ENCODE data around the gene TBX18.

TBX18 gene

GRCh38 chr6:84764332-84765049 lies at the start of gene TBX18:
TSS of gene TBX18 (minus strand) at chr6:84764598. CDS start at chr6:84764181, 417 bp downstream.
- peaks cover 25 to 49% of the 10 kb centered on the region in 2 donors for H3K27me3 ChIP-seq (ENCODE audit: control insufficient read depth in 2 of 2, insufficient read depth in 2 of 2, low read length in 2 of 2)
- H3K4me1 ChIP-seq (ENCODE audit: control insufficient read depth in 2 of 2, insufficient read depth in 2 of 2, low read length in 2 of 2) = no peaks in the 10 kb centered on the region
- H3K27ac ChIP-seq (ENCODE audit: low read depth in 2 of 2, low read length in 2 of 2) = no peak within 1 kb of the TSS
- no peak within 1 kb of the TSS for H3K9ac ChIP-seq (ENCODE audit: low read depth in 1 of 2, low read length in 2 of 2)
- no peaks in the 10 kb centered on the region for H3K9me3 ChIP-seq (ENCODE audit: control insufficient read depth in 2 of 2, low read length in 2 of 2)
- H3K4me3 ChIP-seq (ENCODE audit: low read length in 2 of 2) = peak within 1 kb of the TSS; percentile 33 to 55
- H3K36me3 ChIP-seq (ENCODE audit: control insufficient read depth in 2 of 2, insufficient read depth in 2 of 2, low read length in 2 of 2) = no peaks in the 10 kb centered on the region

- no peak overlapping the region for H3K4me3 ChIP-seq (ENCODE audit: low read length in 2 of 2)
Observed at GRCh38 chr6:84811351-84811750, 47.0 kb upstream of the TBX18 start.

DNA sequence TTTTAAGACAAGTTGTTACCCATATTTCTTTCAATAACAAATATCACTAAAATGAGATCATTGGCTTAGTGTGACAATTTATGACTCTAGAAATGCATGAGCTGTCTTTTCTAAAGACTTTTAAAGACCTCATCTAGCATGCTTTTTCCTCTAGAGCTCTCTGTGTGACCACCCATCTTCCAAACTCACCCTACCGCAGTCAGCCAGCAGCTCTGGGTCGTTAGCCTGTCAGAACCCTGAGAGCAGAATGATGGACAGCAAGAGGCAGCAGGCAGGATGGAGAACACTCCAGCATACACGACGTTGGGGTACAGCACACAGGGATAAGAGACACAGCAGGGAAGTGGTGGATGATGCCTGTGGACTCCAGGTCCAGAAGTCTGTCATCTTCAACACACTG lies 45.1 kb upstream of the TBX18 start:
- H3K4me1 ChIP-seq (ENCODE audit: control insufficient read depth in 2 of 2, insufficient read depth in 2 of 2, low read length in 2 of 2) = no peaks in the 10 kb centered on the region
- no peak overlapping the region for H3K27ac ChIP-seq (ENCODE audit: low read depth in 2 of 2, low read length in 2 of 2)
- no peak overlapping the region for H3K9ac ChIP-seq (ENCODE audit: low read depth in 1 of 2, low read length in 2 of 2)
- H3K4me3 ChIP-seq (ENCODE audit: low read length in 2 of 2) = no peak overlapping the region
- no peaks in the 10 kb centered on the region for H3K9me3 ChIP-seq (ENCODE audit: control insufficient read depth in 2 of 2, low read length in 2 of 2)
- H3K36me3 ChIP-seq (ENCODE audit: control insufficient read depth in 2 of 2, insufficient read depth in 2 of 2, low read length in 2 of 2) = no peaks in the 10 kb centered on the region
- no peaks in the 10 kb centered on the region for H3K27me3 ChIP-seq (ENCODE audit: control insufficient read depth in 2 of 2, insufficient read depth in 2 of 2, low read length in 2 of 2)

More at GRCh38 chr6:84811351-84811750, 47.0 kb upstream of the TBX18 start:
- H3K36me3 ChIP-seq (ENCODE audit: control insufficient read depth in 2 of 2, insufficient read depth in 2 of 2, low read length in 2 of 2) = no peaks in the 10 kb centered on the region
- no peaks in the 10 kb centered on the region for H3K4me1 ChIP-seq (ENCODE audit: control insufficient read depth in 2 of 2, insufficient read depth in 2 of 2, low read length in 2 of 2)
- no peaks in the 10 kb centered on the region for H3K9me3 ChIP-seq (ENCODE audit: control insufficient read depth in 2 of 2, low read length in 2 of 2)
- no peak overlapping the region for H3K27ac ChIP-seq (ENCODE audit: low read depth in 2 of 2, low read length in 2 of 2)
- H3K9ac ChIP-seq (ENCODE audit: low read depth in 1 of 2, low read length in 2 of 2) = no peak overlapping the region
- H3K27me3 ChIP-seq (ENCODE audit: control insufficient read depth in 2 of 2, insufficient read depth in 2 of 2, low read length in 2 of 2) = no peaks in the 10 kb centered on the region

GRCh38 chr6:84808491-84809061 lies 44.2 kb upstream of the TBX18 start:
- Histone ChIP-seq H3K36me3 (ENCODE audit: control insufficient read depth in 2 of 2, insufficient read depth in 2 of 2, low read length in 2 of 2) (no peaks in the 10 kb centered on the region), H3K27me3 (ENCODE audit: control insufficient read depth in 2 of 2, insufficient read depth in 2 of 2, low read length in 2 of 2) (no peaks in the 10 kb centered on the region), H3K27ac (ENCODE audit: low read depth in 2 of 2, low read length in 2 of 2) (no peak overlapping the region), H3K4me3 (ENCODE audit: low read length in 2 of 2) (no peak overlapping the region), H3K9me3 (ENCODE audit: control insufficient read depth in 2 of 2, low read length in 2 of 2) (no peaks in the 10 kb centered on the region), H3K9ac (ENCODE audit: low read depth in 1 of 2, low read length in 2 of 2) (no peak overlapping the region), H3K4me1 (ENCODE audit: control insufficient read depth in 2 of 2, insufficient read depth in 2 of 2, low read length in 2 of 2) (no peaks in the 10 kb centered on the region)

DNA sequence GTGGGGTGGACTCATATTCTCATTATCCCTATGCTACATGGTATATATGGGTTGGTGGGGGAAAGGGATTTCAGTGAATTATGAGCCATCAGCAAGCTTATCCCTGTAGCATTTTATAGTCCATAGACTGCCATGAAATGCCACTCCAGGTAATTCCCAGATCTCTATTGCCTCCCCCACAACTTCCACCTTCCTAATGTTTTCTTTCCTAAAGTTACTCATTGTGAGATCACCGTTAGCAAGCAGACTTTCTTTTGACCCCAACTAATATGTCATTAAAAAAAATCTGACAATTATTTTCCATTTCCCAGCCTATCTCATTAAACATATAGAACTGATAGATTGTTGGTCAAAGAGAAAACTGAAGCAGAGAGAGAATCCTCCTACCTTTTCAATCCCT lies 40.7 kb upstream of the TBX18 start:
- Histone ChIP-seq H3K27me3 (ENCODE audit: control insufficient read depth in 2 of 2, insufficient read depth in 2 of 2, low read length in 2 of 2) (no peaks in the 10 kb centered on the region), H3K9ac (ENCODE audit: low read depth in 1 of 2, low read length in 2 of 2) (no peak overlapping the region), H3K36me3 (ENCODE audit: control insufficient read depth in 2 of 2, insufficient read depth in 2 of 2, low read length in 2 of 2) (no peaks in the 10 kb centered on the region), H3K4me3 (ENCODE audit: low read length in 2 of 2) (no peak overlapping the region), H3K9me3 (ENCODE audit: control insufficient read depth in 2 of 2, low read length in 2 of 2) (no peaks in the 10 kb centered on the region), H3K4me1 (ENCODE audit: control insufficient read depth in 2 of 2, insufficient read depth in 2 of 2, low read length in 2 of 2) (no peaks in the 10 kb centered on the region), H3K27ac (ENCODE audit: low read depth in 2 of 2, low read length in 2 of 2) (no peak overlapping the region)

DNA sequence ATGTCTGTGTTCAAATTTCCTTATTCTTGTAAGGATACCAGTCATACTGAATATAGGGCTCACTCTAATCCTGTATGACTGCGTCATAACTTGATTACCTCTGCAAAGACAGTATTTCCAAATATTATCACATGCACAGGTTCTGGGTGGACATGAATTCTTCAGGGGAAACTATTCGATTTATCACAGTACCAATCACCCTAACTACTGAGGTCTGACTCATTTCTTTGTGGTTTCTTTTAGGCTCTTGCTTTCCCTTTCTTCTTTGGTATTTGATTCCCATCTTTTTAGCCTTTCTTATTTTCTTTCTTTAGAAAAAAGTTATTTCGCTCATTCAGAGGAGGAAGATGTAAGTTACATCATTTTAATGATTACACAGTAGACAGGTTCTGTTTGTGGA lies 40.3 kb upstream of the TBX18 start:
- Histone ChIP-seq H3K9me3 (ENCODE audit: control insufficient read depth in 2 of 2, low read length in 2 of 2) (no peaks in the 10 kb centered on the region), H3K4me3 (ENCODE audit: low read length in 2 of 2) (no peak overlapping the region), H3K36me3 (ENCODE audit: control insufficient read depth in 2 of 2, insufficient read depth in 2 of 2, low read length in 2 of 2) (no peaks in the 10 kb centered on the region), H3K9ac (ENCODE audit: low read depth in 1 of 2, low read length in 2 of 2) (no peak overlapping the region), H3K27me3 (ENCODE audit: control insufficient read depth in 2 of 2, insufficient read depth in 2 of 2, low read length in 2 of 2) (no peaks in the 10 kb centered on the region), H3K4me1 (ENCODE audit: control insufficient read depth in 2 of 2, insufficient read depth in 2 of 2, low read length in 2 of 2) (no peaks in the 10 kb centered on the region), H3K27ac (ENCODE audit: low read depth in 2 of 2, low read length in 2 of 2) (no peak overlapping the region)

DNA sequence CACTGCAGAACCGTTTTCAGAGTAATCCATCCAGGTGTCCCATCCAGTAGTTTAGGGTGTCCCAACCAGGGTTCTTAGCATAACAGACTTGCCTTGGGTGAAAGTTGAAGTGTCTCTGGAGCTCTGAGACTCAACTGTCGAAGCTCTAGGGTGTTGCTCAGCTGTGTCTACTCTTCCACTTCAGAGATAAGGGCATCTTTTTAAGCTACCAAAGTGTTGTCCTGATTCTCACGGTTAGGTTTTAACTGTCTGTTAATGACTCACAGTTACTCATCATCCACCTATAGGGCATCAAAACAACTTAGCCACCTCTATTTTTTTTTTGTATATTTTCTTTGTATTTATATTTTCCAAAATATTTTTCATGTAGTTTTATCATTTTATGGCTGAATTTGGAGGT lies 36.9 kb upstream of the TBX18 start:
- Histone ChIP-seq H3K27me3 (ENCODE audit: control insufficient read depth in 2 of 2, insufficient read depth in 2 of 2, low read length in 2 of 2) (no peaks in the 10 kb centered on the region), H3K4me1 (ENCODE audit: control insufficient read depth in 2 of 2, insufficient read depth in 2 of 2, low read length in 2 of 2) (no peaks in the 10 kb centered on the region), H3K9me3 (ENCODE audit: control insufficient read depth in 2 of 2, low read length in 2 of 2) (no peaks in the 10 kb centered on the region), H3K27ac (ENCODE audit: low read depth in 2 of 2, low read length in 2 of 2) (no peak overlapping the region), H3K9ac (ENCODE audit: low read depth in 1 of 2, low read length in 2 of 2) (no peak overlapping the region), H3K36me3 (ENCODE audit: control insufficient read depth in 2 of 2, insufficient read depth in 2 of 2, low read length in 2 of 2) (no peaks in the 10 kb centered on the region), H3K4me3 (ENCODE audit: low read length in 2 of 2) (no peak overlapping the region)

GRCh38 chr6:84798257-84798656 lies 33.9 kb upstream of the TBX18 start:
- H3K36me3 ChIP-seq (ENCODE audit: control insufficient read depth in 2 of 2, insufficient read depth in 2 of 2, low read length in 2 of 2) = no peaks in the 10 kb centered on the region
- H3K27ac ChIP-seq (ENCODE audit: low read depth in 2 of 2, low read length in 2 of 2) = no peak overlapping the region
- H3K4me3 ChIP-seq (ENCODE audit: low read length in 2 of 2) = no peak overlapping the region
- no peaks in the 10 kb centered on the region for H3K27me3 ChIP-seq (ENCODE audit: control insufficient read depth in 2 of 2, insufficient read depth in 2 of 2, low read length in 2 of 2)
- H3K9me3 ChIP-seq (ENCODE audit: control insufficient read depth in 2 of 2, low read length in 2 of 2) = no peaks in the 10 kb centered on the region
- no peak overlapping the region for H3K9ac ChIP-seq (ENCODE audit: low read depth in 1 of 2, low read length in 2 of 2)
- no peaks in the 10 kb centered on the region for H3K4me1 ChIP-seq (ENCODE audit: control insufficient read depth in 2 of 2, insufficient read depth in 2 of 2, low read length in 2 of 2)

GRCh38 chr6:84796343-84796742 lies 31.9 kb upstream of the TBX18 start:
- H3K27ac ChIP-seq (ENCODE audit: low read depth in 2 of 2, low read length in 2 of 2) = no peak overlapping the region
- H3K27me3 ChIP-seq (ENCODE audit: control insufficient read depth in 2 of 2, insufficient read depth in 2 of 2, low read length in 2 of 2) = no peaks in the 10 kb centered on the region
- H3K36me3 ChIP-seq (ENCODE audit: control insufficient read depth in 2 of 2, insufficient read depth in 2 of 2, low read length in 2 of 2) = no peaks in the 10 kb centered on the region
- no peak overlapping the region for H3K4me3 ChIP-seq (ENCODE audit: low read length in 2 of 2)
- no peak overlapping the region for H3K9ac ChIP-seq (ENCODE audit: low read depth in 1 of 2, low read length in 2 of 2)
- no peaks in the 10 kb centered on the region for H3K9me3 ChIP-seq (ENCODE audit: control insufficient read depth in 2 of 2, low read length in 2 of 2)
- H3K4me1 ChIP-seq (ENCODE audit: control insufficient read depth in 2 of 2, insufficient read depth in 2 of 2, low read length in 2 of 2) = no peaks in the 10 kb centered on the region

DNA sequence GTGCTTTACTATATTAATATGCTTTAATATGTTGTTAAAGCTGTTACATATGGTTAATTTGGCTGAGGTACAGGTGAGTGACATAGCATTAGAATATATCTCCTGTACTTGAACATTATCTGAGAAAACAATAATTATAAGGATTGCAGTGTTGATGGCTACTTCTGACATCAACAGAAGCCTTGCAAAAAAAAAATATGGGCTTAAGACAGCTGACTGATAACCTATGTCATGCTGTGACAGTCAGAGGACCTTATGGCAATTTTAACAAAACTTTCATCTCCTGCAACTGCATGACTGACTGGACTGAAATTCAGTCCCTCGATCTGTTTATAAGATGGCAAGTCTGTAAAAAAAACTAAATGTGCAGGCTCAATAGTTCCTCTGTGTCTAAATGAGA lies 27.5 kb upstream of the TBX18 start:
- Histone ChIP-seq H3K9me3 (ENCODE audit: control insufficient read depth in 2 of 2, low read length in 2 of 2) (no peaks in the 10 kb centered on the region), H3K27ac (ENCODE audit: low read depth in 2 of 2, low read length in 2 of 2) (no peak overlapping the region), H3K4me1 (ENCODE audit: control insufficient read depth in 2 of 2, insufficient read depth in 2 of 2, low read length in 2 of 2) (no peaks in the 10 kb centered on the region), H3K27me3 (ENCODE audit: control insufficient read depth in 2 of 2, insufficient read depth in 2 of 2, low read length in 2 of 2) (no peaks in the 10 kb centered on the region), H3K36me3 (ENCODE audit: control insufficient read depth in 2 of 2, insufficient read depth in 2 of 2, low read length in 2 of 2) (no peaks in the 10 kb centered on the region), H3K4me3 (ENCODE audit: low read length in 2 of 2) (no peak overlapping the region), H3K9ac (ENCODE audit: low read depth in 1 of 2, low read length in 2 of 2) (no peak overlapping the region)

Measured in mucosa of rectum (tissue), 2 donors.